ENCODE data around the gene BUD13. TPM values are rescaled to one million over a fixed set of nuclear protein-coding genes. Genes with fewer than 3 reads are reported as not detected.

The BUD13 gene
- total RNA-seq, 1 experiment from 2014 or later = 39.4 TPM

- Histone ChIP-seq H3K4me1 (ENCODE audit: insufficient read depth, low read length, poor library complexity, severe bottlenecking) (no peaks in the 10 kb centered on the region), H3K4me3 (ENCODE audit: low read depth, low read length, poor library complexity, severe bottlenecking) (no peak overlapping the region), H3K27me3 (replicated peaks; ENCODE audit: insufficient read depth, low read depth, low read length, poor library complexity) (peaks cover 7% of the 10 kb centered on the region), H3K27ac (ENCODE audit: low read depth, low read length, poor library complexity, severe bottlenecking) (no peak overlapping the region), H3K36me3 (ENCODE audit: insufficient read depth, low read length, poor library complexity, severe bottlenecking) (no peaks in the 10 kb centered on the region), H3K9me3 (ENCODE audit: low read depth, low read length, poor library complexity, severe bottlenecking) (no peaks in the 10 kb centered on the region)
- POLR2A ChIA-PET (ENCODE audit: low non-redundant PET) = no interaction called here
- intact Hi-C loops (cut with micrococcal nuclease; ENCODE audit: unreplicated experiment) = loop anchor here (5.0 kb wide), 1 partner anchor 498 kb away; no protein-coding TSS in a partner anchor
- no peak for DNase-seq (ENCODE audit: low spot score)
- TF ChIP-seq CTCF (conservative IDR thresholded peaks at IDR 0.05; ENCODE audit: low read depth, low read length) = no peak
- CTCF ChIA-PET = no interaction called here
- BruUV-seq (replicated peaks) = no TSS peak
These were observed 43.1 kb downstream of the BUD13 start for GRCh38 chr11:116729501-116730240.

- no peaks in the 10 kb centered on the region for H3K4me1 ChIP-seq (ENCODE audit: insufficient read depth, low read length, poor library complexity, severe bottlenecking)
- no peaks in the 10 kb centered on the region for H3K9me3 ChIP-seq (ENCODE audit: low read depth, low read length, poor library complexity, severe bottlenecking)
These were observed 44.8 kb downstream of the BUD13 start for GRCh38 chr11:116727990-116728389.

GRCh38 chr11:116725434-116726221 lies 47.2 kb downstream of the BUD13 start:
- Histone ChIP-seq H3K4me3 (ENCODE audit: low read depth, low read length, poor library complexity, severe bottlenecking) (no peak overlapping the region), H3K9me3 (ENCODE audit: low read depth, low read length, poor library complexity, severe bottlenecking) (no peaks in the 10 kb centered on the region), H3K36me3 (ENCODE audit: insufficient read depth, low read length, poor library complexity, severe bottlenecking) (no peaks in the 10 kb centered on the region), H3K4me1 (ENCODE audit: insufficient read depth, low read length, poor library complexity, severe bottlenecking) (no peaks in the 10 kb centered on the region), H3K27me3 (replicated peaks; ENCODE audit: insufficient read depth, low read depth, low read length, poor library complexity) (peaks cover 6% of the 10 kb centered on the region), H3K27ac (ENCODE audit: low read depth, low read length, poor library complexity, severe bottlenecking) (no peak overlapping the region)
- no peak for DNase-seq (ENCODE audit: low spot score)
- ChIA-PET CTCF (no interaction called here), POLR2A (ENCODE audit: low non-redundant PET) (no interaction called here)
- TF ChIP-seq CTCF (conservative IDR thresholded peaks at IDR 0.05; ENCODE audit: low read depth, low read length) = no peak
- no peak for TF ChIP-seq EZH2 (IDR thresholded peaks at IDR 0.05; ENCODE audit: borderline replicate concordance, low read depth, low read length, poor library complexity, severe bottlenecking)
- intact Hi-C loops (cut with micrococcal nuclease; ENCODE audit: unreplicated experiment) = no loop called here
- no TSS peak for BruUV-seq (replicated peaks)

More at GRCh38 chr11:116727990-116728389, 44.8 kb downstream of the BUD13 start:
- H3K4me3 ChIP-seq (ENCODE audit: low read depth, low read length, poor library complexity, severe bottlenecking) = no peak overlapping the region
- DNase-seq (ENCODE audit: low spot score) = no peak
- no peak overlapping the region for H3K27ac ChIP-seq (ENCODE audit: low read depth, low read length, poor library complexity, severe bottlenecking)
- H3K27me3 ChIP-seq (replicated peaks; ENCODE audit: insufficient read depth, low read depth, low read length, poor library complexity) = peaks cover 7% of the 10 kb centered on the region
- H3K36me3 ChIP-seq (ENCODE audit: insufficient read depth, low read length, poor library complexity, severe bottlenecking) = no peaks in the 10 kb centered on the region
- ChIA-PET POLR2A (ENCODE audit: low non-redundant PET) (no interaction called here), CTCF (no interaction called here)
- intact Hi-C loops (cut with micrococcal nuclease; ENCODE audit: unreplicated experiment) = no loop called here
- no peak for TF ChIP-seq CTCF (conservative IDR thresholded peaks at IDR 0.05; ENCODE audit: low read depth, low read length)
- TF ChIP-seq EZH2 (IDR thresholded peaks at IDR 0.05; ENCODE audit: borderline replicate concordance, low read depth, low read length, poor library complexity, severe bottlenecking) = no peak
- BruUV-seq (replicated peaks) = no TSS peak
